Measurements from ENCODE around the gene CAPN2.
A peak's percentile ranks its signal among the peaks of the same experiment; 100 is the strongest.

CAPN2 gene

DNA sequence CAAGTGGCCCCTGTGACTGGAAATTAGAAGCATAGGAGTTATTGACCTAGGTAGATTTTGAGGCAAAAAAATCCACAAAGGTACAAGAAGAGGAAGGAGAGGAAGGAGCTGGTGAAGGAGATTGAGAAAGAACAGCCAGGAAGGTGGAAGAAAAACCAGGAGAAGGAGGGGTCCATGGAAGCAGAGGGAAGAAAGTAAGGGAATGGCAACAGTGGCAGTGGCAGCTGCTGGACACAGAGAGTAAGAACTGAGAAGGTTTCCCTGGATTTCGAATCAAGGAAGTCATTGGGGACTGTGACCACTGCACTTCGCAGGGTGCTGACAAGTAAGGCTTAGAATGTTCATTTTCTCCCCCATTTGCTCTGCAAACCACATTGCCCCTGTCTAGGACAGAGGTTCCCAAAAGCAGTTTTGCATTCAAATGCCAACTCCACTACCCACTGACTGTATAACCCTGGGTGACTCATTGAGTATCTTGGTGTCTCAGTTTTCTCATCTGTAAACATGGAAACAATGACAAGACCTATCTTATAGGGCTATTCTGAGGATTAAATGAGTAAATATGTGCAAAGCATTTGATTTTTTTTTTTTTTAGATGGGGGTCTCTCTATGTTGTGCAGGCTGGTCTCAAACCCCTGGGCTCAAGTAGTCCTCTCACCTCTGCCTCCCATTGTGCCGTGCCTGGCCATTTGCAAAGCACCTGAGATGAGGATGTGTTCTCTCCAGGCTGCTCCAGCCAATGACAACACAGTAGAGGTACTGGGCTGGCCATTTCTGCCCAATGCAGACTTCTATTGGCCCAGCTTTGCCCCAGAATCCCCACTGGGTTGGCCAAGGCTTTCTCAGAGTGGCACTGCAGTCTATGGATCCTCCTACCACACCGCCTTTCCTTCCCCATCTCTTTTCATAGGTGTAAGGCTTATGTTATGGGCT is 9.3 kb upstream of the CAPN2 start:
- in situ Hi-C loops (cut with HindIII; ENCODE audit: low sequenced_read_pairs) = no loop called here
- DNase-seq (ENCODE audit: low read depth) = no peak
- H3K4me3 ChIP-seq (ENCODE audit: low read depth, low read length) = no peak overlapping the region
- TF ChIP-seq, protein P1, sequence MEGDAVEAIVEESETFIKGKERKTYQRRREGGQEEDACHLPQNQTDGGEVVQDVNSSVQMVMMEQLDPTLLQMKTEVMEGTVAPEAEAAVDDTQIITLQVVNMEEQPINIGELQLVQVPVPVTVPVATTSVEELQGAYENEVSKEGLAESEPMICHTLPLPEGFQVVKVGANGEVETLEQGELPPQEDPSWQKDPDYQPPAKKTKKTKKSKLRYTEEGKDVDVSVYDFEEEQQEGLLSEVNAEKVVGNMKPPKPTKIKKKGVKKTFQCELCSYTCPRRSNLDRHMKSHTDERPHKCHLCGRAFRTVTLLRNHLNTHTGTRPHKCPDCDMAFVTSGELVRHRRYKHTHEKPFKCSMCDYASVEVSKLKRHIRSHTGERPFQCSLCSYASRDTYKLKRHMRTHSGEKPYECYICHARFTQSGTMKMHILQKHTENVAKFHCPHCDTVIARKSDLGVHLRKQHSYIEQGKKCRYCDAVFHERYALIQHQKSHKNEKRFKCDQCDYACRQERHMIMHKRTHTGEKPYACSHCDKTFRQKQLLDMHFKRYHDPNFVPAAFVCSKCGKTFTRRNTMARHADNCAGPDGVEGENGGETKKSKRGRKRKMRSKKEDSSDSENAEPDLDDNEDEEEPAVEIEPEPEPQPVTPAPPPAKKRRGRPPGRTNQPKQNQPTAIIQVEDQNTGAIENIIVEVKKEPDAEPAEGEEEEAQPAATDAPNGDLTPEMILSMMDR (IDR thresholded peaks at IDR 0.05; ENCODE audit: low read depth, low read length, missing control alignments) = no peak

DNA sequence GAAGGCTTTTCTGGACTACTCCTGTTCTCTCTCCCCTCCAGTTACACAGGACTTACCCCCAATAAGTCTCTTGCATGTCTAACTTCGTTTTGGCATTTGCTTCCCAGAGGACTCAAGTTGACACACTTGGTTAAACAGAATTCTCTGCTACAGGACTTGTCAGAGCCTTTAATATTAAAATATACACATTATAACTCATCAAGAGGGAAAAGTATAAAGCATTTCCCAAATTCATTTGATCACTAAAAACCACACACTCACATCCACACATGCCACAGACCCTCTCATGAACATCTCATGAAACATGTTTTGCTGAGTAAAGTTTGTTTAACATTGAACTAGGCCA is 8.7 kb upstream of the CAPN2 start:
- TF ChIP-seq, protein P1 (IDR thresholded peaks at IDR 0.05; ENCODE audit: low read depth, low read length, missing control alignments) = no peak
- DNase-seq (ENCODE audit: low read depth) = no peak
- H3K4me3 ChIP-seq (ENCODE audit: low read depth, low read length) = no peak overlapping the region
- in situ Hi-C loops (cut with HindIII; ENCODE audit: low sequenced_read_pairs) = no loop called here

DNA sequence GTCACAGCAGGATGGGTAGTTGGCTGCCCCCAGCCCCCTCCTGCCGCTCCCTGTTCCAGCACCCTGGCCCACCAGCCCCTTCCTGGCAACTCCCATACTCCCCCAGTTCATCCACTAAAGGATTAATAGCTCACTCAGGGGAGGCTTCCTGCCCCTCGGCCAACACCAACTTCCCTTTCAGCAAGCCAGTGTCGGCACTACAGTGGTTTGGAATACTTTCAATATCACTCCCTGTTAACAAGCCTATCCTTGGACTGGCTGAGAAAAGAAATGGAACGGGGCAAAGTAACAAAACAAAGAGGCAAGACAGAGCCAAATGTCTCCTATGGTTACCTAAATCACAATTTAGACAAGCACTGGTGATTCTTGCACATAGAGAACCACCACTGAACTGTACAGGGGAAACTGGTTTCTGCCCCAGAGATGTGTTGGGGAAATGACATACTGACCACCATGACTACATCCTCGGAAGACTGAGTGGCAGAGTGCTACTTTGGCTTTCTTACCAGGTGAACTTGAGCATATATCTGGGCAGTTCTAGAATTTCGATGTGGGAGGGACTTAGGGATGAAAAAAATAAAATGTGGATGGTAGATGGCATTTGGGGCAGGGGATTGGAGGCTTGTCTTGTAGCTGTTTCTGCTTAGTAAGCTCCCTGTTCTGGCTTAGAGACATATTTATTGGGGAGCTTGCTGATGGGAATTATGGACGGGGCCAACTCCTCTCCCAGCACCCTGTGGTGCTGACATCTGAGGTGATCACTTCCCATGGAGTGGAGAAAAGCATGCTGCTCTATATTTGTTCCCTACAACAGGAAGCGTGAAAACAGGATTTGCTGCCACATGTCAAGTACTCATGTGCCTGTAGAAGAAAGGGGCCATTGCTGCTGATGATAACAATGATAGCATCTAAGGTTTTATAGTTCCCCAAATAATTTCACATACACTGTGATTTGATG is 7.1 kb upstream of the CAPN2 start:
- in situ Hi-C loops (cut with HindIII; ENCODE audit: low sequenced_read_pairs) = no loop called here
- H3K4me3 ChIP-seq (ENCODE audit: low read depth, low read length) = no peak overlapping the region
- peak; percentile 70 for DNase-seq (ENCODE audit: low read depth)
- TF ChIP-seq, protein P1 (IDR thresholded peaks at IDR 0.05; ENCODE audit: low read depth, low read length, missing control alignments) = no peak

DNA sequence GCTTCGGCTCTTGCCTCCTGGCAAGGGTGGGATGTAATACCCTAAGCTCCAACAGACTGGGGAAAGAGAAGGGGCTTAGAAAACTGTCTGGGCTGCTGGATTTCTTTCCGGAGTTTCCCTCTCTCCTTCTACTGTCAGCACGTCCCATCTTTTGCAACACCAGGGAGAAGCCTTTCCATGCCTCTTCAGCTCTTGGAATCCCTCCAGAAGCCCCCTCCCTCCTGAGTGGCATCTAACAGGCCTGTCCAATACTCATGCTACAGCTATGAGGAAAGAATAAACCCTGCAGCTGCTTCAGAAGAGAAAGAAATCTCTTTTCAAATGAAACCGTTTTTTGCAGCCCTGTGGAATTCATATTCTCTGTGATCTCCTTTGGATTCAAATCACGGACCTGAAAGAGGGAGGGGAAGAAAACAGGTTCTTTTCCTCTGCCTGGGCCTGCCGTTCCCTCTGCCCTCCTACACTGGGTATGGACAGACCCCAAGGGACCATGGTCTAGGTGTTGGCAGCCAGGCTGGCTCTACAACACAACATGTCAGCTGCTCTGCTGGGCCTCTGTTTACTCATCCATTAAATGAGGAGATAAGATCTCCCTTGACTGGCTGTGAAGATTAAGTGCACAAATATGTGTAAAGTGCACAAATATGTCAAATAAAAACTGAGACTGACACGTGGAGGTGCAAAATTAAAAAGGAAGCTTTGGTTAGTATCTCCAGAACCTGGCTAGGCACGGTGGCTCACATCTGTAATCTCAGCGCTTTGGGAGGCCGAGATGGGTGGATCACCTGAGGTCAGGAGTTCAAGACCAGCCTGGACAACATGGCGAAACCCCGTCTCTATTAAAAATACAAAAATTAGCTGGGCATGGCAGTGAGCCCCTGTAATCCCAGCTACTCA is 6.0 kb upstream of the CAPN2 start:
- in situ Hi-C loops (cut with HindIII; ENCODE audit: low sequenced_read_pairs) = no loop called here
- peak; percentile 61 for DNase-seq (ENCODE audit: low read depth)
- no peak overlapping the region for H3K4me3 ChIP-seq (ENCODE audit: low read depth, low read length)
- TF ChIP-seq, protein P1 (IDR thresholded peaks at IDR 0.05; ENCODE audit: low read depth, low read length, missing control alignments) = no peak

DNA sequence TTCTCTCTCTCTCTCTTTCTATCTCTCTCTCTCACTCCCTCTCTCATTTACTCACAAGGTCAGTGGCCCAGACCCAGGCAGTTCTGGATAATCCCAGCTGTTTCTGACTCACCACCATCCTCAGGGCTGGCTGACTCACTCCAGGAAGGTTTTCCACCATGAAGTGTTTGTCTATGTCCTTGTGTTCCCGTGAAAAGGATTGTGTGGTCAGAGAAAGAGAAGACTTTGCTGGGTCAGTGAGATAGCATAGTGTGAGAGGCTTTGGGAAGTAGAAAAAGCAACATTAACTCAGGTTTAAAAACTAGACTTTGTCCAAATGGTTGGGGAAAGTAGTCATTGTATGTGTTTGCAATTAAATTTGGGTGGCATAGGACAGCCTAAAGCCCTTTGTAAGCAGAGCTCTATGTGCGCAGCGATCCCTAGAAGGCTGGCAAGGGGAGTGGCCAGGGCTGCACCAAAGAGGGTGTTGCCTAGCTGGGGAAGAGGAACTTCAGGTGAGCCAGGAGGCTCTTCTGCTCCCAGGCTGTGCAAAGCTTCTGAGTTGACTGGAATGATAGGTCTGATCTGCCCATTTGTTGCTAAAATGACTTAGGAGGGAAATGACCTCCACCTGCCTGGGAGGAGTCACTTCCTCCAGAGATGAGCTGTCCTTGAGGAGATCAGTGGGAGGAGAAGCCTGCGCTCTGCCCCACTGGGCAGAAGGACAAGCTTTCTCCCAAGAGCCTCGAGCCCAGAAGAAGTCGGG is 4.9 kb upstream of the CAPN2 start:
- DNase-seq (ENCODE audit: low read depth) = peak; percentile 95
- TF ChIP-seq, protein P1 (IDR thresholded peaks at IDR 0.05; ENCODE audit: low read depth, low read length, missing control alignments) = no peak
- H3K4me3 ChIP-seq (ENCODE audit: low read depth, low read length) = no peak overlapping the region
- in situ Hi-C loops (cut with HindIII; ENCODE audit: low sequenced_read_pairs) = no loop called here
